MM.1S (cell line): ENCODE measurements around the gene PIR.

Experiments
- DNase-seq: peaks from one replicate; pipeline ENCODE4 v3.0.0-alpha.2; 2015
- H2AFZ ChIP-seq: fragments of 300-600 bp; sonication (generic); 2 replicates; pipeline ENCODE4 v1.6.0; 2016; ENCODE audit warnings: antibody characterized with exemption, low read length
- H3F3A ChIP-seq: fragments of 300-600 bp; sonication (generic); 2 replicates; pipeline ENCODE4 v1.6.1; 2016; ENCODE audit warnings: mild to moderate bottlenecking, antibody characterized with exemption, low read length, moderate library complexity, mixed read lengths; ENCODE audit not compliant: insufficient read depth
- H3K27ac ChIP-seq: fragments of 300-600 bp; sonication (generic); 2 replicates; pipeline ENCODE4 v1.5.1; 2016; ENCODE audit warnings: mild to moderate bottlenecking, low read length
- H3K27me3 ChIP-seq: fragments of 300-600 bp; sonication (generic); replicated peaks from 2 replicates; pipeline ENCODE4 v1.6.0; 2016; ENCODE audit warnings: low read length; ENCODE audit not compliant: insufficient read depth
- H3K36me3 ChIP-seq: fragments of 300-600 bp; sonication (generic); replicated peaks from 2 replicates; pipeline ENCODE4 v1.6.1; 2016; ENCODE audit warnings: mild to moderate bottlenecking, low read length, mixed read lengths; ENCODE audit not compliant: insufficient read depth
- H3K4me1 ChIP-seq: fragments of 300-600 bp; sonication (generic); 2 replicates; pipeline ENCODE4 v1.6.1; 2016; ENCODE audit warnings: low read length, mixed read lengths
- H3K4me2 ChIP-seq: fragments of 300-600 bp; sonication (generic); 2 replicates; pipeline ENCODE4 v1.6.0; 2016; ENCODE audit warnings: low read depth, low read length
- H3K4me3 ChIP-seq: fragments of 300-600 bp; sonication (generic); 2 replicates; pipeline ENCODE4 v1.5.1; 2016; ENCODE audit warnings: low read length, mixed read lengths
- H3K79me2 ChIP-seq: fragments of 300-600 bp; sonication (generic); 2 replicates; pipeline ENCODE4 v1.6.1; 2016; ENCODE audit warnings: mixed run types, low read length, mixed read lengths
- H3K9ac ChIP-seq: fragments of 300-600 bp; sonication (generic); 2 replicates; pipeline ENCODE4 v1.6.1; 2016; ENCODE audit warnings: low read length, mixed read lengths
- H3K9me2 ChIP-seq: fragments of 300-600 bp; sonication (generic); replicated peaks from 2 replicates; pipeline ENCODE4 v1.6.1; 2016; ENCODE audit warnings: mild to moderate bottlenecking, low read length, mixed read lengths; ENCODE audit not compliant: insufficient read depth
- H3K9me3 ChIP-seq: fragments of 300-600 bp; sonication (generic); replicated peaks from 2 replicates; pipeline ENCODE4 v1.6.1; 2016; ENCODE audit warnings: mild to moderate bottlenecking, low read length, mixed read lengths; ENCODE audit not compliant: insufficient read depth
- H4K20me1 ChIP-seq: fragments of 300-600 bp; sonication (generic); 2 replicates; pipeline ENCODE4 v1.6.1; 2016; ENCODE audit warnings: mild to moderate bottlenecking, low read length, moderate library complexity, mixed read lengths; ENCODE audit not compliant: insufficient read depth
- EZH2 ChIP-seq: fragments of 300-600 bp; sonication (generic); optimal IDR thresholded peaks from 2 replicates; pipeline ENCODE3; 2017; ENCODE audit warnings: low read depth, mild to moderate bottlenecking, antibody characterized with exemption, low read length, mixed read lengths
- EZH2phosphoT487 ChIP-seq: fragments of 300-600 bp; sonication (generic); IDR thresholded peaks from 2 replicates; pipeline ENCODE4 v1.6.1; 2018; ENCODE audit warnings: antibody characterized with exemption, low read length
- TF ChIP-seq, protein P1 (sequence below): fragments of 300-600 bp; sonication (generic); IDR thresholded peaks from 2 replicates; pipeline ENCODE4 v1.5.1; 2016; ENCODE audit warnings: antibody characterized with exemption, low read length, mixed read lengths

The PIR gene

DNA sequence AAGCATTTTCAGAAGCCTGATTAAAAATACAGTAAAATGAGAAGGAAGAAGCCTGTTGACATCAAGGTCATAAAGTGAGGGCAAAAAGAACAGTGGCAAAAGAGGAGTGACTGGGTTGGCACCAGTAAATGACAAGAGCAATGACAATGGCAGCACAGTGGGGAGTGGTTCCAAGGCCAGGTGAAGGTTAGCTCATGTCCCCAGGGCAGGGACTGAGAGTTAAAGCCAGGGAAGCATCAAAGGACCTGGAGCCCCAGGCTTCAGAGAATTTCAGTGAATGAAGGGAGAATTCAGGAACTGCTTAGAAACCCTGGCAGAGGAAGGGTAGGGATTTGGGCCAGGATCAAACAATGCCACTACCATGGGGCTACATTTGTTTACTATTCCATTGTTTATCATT is 149.0 kb downstream of the PIR start:
- Histone ChIP-seq H4K20me1 (no peaks in the 10 kb centered on the region), H3K9me3 (no peaks in the 10 kb centered on the region), H3K4me2 (no peak overlapping the region), H3K27me3 (no peaks in the 10 kb centered on the region), H3K27ac (no peak overlapping the region), H3K79me2 (no peaks in the 10 kb centered on the region), H3K9me2 (no peaks in the 10 kb centered on the region), H3K9ac (no peak overlapping the region), H3F3A (no peaks in the 10 kb centered on the region), H3K4me3 (no peak overlapping the region), H2AFZ (no peak overlapping the region), H3K4me1 (no peaks in the 10 kb centered on the region), H3K36me3 (no peaks in the 10 kb centered on the region)
- DNase-seq, result no peak
- TF ChIP-seq, protein P1, sequence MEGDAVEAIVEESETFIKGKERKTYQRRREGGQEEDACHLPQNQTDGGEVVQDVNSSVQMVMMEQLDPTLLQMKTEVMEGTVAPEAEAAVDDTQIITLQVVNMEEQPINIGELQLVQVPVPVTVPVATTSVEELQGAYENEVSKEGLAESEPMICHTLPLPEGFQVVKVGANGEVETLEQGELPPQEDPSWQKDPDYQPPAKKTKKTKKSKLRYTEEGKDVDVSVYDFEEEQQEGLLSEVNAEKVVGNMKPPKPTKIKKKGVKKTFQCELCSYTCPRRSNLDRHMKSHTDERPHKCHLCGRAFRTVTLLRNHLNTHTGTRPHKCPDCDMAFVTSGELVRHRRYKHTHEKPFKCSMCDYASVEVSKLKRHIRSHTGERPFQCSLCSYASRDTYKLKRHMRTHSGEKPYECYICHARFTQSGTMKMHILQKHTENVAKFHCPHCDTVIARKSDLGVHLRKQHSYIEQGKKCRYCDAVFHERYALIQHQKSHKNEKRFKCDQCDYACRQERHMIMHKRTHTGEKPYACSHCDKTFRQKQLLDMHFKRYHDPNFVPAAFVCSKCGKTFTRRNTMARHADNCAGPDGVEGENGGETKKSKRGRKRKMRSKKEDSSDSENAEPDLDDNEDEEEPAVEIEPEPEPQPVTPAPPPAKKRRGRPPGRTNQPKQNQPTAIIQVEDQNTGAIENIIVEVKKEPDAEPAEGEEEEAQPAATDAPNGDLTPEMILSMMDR, result no peak
- TF ChIP-seq EZH2phosphoT487, result no peak
- TF ChIP-seq EZH2, result no peak

- Histone ChIP-seq H3K27ac (no peak overlapping the region), H2AFZ (no peak overlapping the region), H3K4me2 (no peak overlapping the region), H3K79me2 (no peaks in the 10 kb centered on the region), H3K27me3 (no peaks in the 10 kb centered on the region), H3K4me1 (no peaks in the 10 kb centered on the region), H3K9ac (no peak overlapping the region), H3K9me2 (no peaks in the 10 kb centered on the region), H3F3A (no peaks in the 10 kb centered on the region), H3K4me3 (no peak overlapping the region), H3K9me3 (no peaks in the 10 kb centered on the region), H3K36me3 (no peaks in the 10 kb centered on the region), H4K20me1 (no peaks in the 10 kb centered on the region)
- DNase-seq, result no peak
- TF ChIP-seq EZH2phosphoT487 (no peak), EZH2 (no peak)
- TF ChIP-seq, protein P1, result no peak
Observed at GRCh38 chrX:15343075-15343476, 150.1 kb downstream of the PIR start.

DNA sequence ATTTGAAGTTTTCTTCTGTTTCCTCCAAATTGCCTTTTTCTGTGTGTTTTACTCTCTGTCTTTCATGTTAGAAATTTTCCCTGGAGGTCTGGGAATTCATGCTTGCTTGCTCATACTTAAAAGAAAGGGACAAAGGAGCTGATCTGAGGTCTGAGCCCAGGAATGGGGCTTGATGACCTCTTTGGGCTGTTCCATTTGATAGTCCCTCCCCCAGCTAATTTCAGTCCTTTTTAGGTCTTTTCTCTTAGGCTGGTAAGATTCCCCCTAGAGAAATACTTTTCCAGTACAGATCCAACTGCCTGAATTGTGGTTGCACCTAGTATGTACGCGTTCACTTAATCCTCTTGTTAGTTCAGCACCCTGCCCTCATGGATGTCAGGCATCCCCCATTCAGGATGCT is 152.3 kb downstream of the PIR start:
- Histone ChIP-seq H3F3A (no peaks in the 10 kb centered on the region), H3K9ac (no peak overlapping the region), H3K36me3 (no peaks in the 10 kb centered on the region), H3K4me3 (no peak overlapping the region), H3K4me1 (no peaks in the 10 kb centered on the region), H3K9me2 (no peaks in the 10 kb centered on the region), H3K4me2 (no peak overlapping the region), H3K79me2 (no peaks in the 10 kb centered on the region), H3K27me3 (no peaks in the 10 kb centered on the region), H3K9me3 (no peaks in the 10 kb centered on the region), H2AFZ (no peak overlapping the region), H4K20me1 (no peaks in the 10 kb centered on the region), H3K27ac (no peak overlapping the region)
- DNase-seq, result no peak
- TF ChIP-seq, protein P1, result no peak
- TF ChIP-seq EZH2, result no peak
- TF ChIP-seq EZH2phosphoT487, result no peak
